Progenitor cell of endocrine pancreas (in vitro differentiated cells): Measurements from ENCODE around the gene FOXP1. TPM values are rescaled to one million over a fixed set of nuclear protein-coding genes. Genes with fewer than 3 reads are reported as not detected.

Source experiments
- DNase-seq: peaks from one replicate; pipeline ENCODE4 v3.0.0; 2021; ENCODE audit warnings: low spot score; ENCODE audit not compliant: unreplicated experiment
- H3K27ac Mint-ChIP-seq: 2 replicates; pipeline ENCODE4 v1.8.0; 2021; ENCODE audit warnings: mild to moderate bottlenecking, moderate library complexity, mixed read lengths
- H3K27me3 Mint-ChIP-seq: 2 replicates; pipeline ENCODE4 v1.8.0; 2021; ENCODE audit warnings: mixed read lengths
- H3K36me3 Mint-ChIP-seq: 2 replicates; pipeline ENCODE4 v1.8.0; 2022; ENCODE audit warnings: mixed read lengths; ENCODE audit not compliant: insufficient read depth
- H3K4me1 Mint-ChIP-seq: 2 replicates; pipeline ENCODE4 v1.8.0; 2021; ENCODE audit warnings: low read depth, mixed read lengths
- H3K4me3 Mint-ChIP-seq: 2 replicates; pipeline ENCODE4 v1.8.0; 2021; ENCODE audit warnings: low read depth, mild to moderate bottlenecking, moderate library complexity, mixed read lengths
- H3K9me3 Mint-ChIP-seq: 2 replicates; pipeline ENCODE4 v1.8.0; 2021; ENCODE audit warnings: low read depth, mixed read lengths
- CTCF ChIP-seq: fragments of 200-600 bp; sonication (generic); IDR thresholded peaks from one replicate; pipeline ENCODE4 v1.5.0; 2021; ENCODE audit warnings: antibody characterized with exemption, mild to moderate bottlenecking; ENCODE audit not compliant: unreplicated experiment
- total RNA-seq: library from RNA; stranded (reverse); gene quantifications from 2 replicates; pipeline ENCODE4 v1.2.1, GENCODE V29; 2021

FOXP1 gene
- total RNA-seq, 1 donor from 2014 or later, result 242 TPM

DNA sequence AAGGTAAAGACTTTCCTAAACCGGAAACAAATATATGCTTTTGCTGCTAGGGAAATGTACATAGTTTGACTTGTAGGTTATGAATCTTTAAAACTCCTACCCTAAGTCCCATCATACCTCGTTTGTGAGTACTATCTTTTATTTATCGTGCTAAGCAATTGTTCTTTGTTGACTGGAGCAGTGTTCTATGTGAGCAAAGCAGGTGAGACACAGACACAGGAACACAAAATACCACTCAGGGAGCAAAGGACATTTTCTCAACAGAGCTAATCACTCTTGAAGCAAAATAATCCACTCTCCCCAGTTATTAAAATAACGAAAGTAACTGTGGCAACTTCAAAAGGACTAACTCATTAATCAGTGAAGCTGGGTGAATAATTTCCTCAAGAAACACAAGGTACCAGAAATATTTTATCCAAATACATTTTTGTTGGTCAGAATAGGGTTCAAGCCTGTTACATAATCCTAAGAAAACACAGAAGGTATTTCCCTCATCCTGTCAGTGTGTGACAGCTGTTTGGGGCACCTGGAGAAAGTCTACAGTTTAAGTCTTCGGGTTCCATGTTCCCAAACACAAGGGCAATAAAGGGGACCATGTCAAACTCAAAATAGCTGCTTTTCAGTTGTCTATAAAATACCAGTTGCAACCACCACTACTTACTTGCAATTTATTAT lies 407.7 kb downstream of the FOXP1 start:
- peaks cover 58% of the 10 kb centered on the region for H3K4me1 Mint-ChIP-seq
- no peak for TF ChIP-seq CTCF
- H3K27ac Mint-ChIP-seq, result peak overlapping the region; percentile 63
- no peak overlapping the region for H3K4me3 Mint-ChIP-seq
- peaks cover 26% of the 10 kb centered on the region for H3K36me3 Mint-ChIP-seq
- no peaks in the 10 kb centered on the region for H3K27me3 Mint-ChIP-seq
- H3K9me3 Mint-ChIP-seq, result no peaks in the 10 kb centered on the region
- no peak for DNase-seq

DNA sequence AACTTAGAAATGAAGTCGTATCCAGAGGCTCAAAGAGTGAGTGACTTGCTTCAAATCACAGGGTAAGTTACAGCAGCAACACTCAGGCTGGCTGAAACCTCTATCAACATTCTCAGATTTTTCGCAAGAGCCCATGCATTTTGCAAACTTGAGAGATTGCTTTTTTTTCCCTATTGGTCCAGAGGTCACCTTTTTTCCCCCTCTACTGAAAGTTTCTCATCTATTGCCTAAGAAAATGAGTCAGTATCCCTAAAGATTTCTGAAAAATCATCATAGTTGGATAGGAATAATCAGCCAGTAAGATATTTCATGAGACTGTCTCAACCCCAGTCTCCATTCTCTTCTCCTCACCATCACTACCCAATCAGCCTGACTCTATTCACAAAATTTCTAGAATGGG lies 410.6 kb downstream of the FOXP1 start:
- Mint-ChIP-seq H3K4me1 (peaks cover 81% of the 10 kb centered on the region), H3K4me3 (no peak overlapping the region)

GRCh38 chr3:71172189-71172588 lies 411.3 kb downstream of the FOXP1 start:
- peaks cover 85% of the 10 kb centered on the region for H3K4me1 Mint-ChIP-seq
- no peak for DNase-seq
- H3K9me3 Mint-ChIP-seq, result no peaks in the 10 kb centered on the region
- peak overlapping the region; percentile 90 for H3K27ac Mint-ChIP-seq
- no peaks in the 10 kb centered on the region for H3K27me3 Mint-ChIP-seq
- no peak for TF ChIP-seq CTCF
- peaks cover 16% of the 10 kb centered on the region for H3K36me3 Mint-ChIP-seq
- no peak overlapping the region for H3K4me3 Mint-ChIP-seq

More for the DNA sequence above, 410.6 kb downstream of the FOXP1 start:
- Mint-ChIP-seq H3K9me3 (no peaks in the 10 kb centered on the region), H3K27ac (peak overlapping the region; percentile 90), H3K36me3 (peaks cover 18% of the 10 kb centered on the region), H3K27me3 (no peaks in the 10 kb centered on the region)
- no peak for DNase-seq
- no peak for TF ChIP-seq CTCF

- no peak for TF ChIP-seq CTCF
- peaks cover 89% of the 10 kb centered on the region for H3K4me1 Mint-ChIP-seq
- no peak overlapping the region for H3K4me3 Mint-ChIP-seq
- DNase-seq, result no peak
- H3K9me3 Mint-ChIP-seq, result no peaks in the 10 kb centered on the region
- no peaks in the 10 kb centered on the region for H3K27me3 Mint-ChIP-seq
- H3K36me3 Mint-ChIP-seq, result peaks cover 16% of the 10 kb centered on the region
- H3K27ac Mint-ChIP-seq, result no peak overlapping the region
These were observed 412.3 kb downstream of the FOXP1 start for GRCh38 chr3:71171247-71171646.

DNA sequence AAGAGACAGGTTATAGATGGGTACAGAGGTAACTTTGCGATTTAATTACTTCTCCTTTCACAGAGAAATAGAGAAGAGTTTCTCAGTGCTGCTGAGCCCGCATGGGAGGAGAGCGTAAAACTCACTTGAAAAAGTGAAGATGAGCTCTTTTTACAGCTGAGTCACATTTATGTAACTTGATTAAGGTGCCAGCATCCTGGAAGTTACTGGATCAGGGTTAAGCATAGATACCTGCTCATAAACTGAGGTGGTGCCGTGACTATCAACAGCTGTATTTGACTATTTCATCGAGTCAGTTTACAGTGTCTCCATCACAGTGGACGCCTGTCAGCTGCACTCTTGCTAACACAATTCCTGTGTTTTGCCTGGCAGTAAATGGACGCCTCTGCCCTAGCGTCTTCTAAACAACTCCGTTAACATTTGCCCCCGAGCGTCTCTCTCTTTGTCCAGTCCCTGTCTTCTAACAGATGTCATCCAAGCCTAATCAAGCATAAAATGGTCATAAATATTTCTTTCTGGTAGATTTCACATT lies 414.6 kb downstream of the FOXP1 start:
- Mint-ChIP-seq H3K27me3 (no peaks in the 10 kb centered on the region), H3K4me1 (peaks cover 82% of the 10 kb centered on the region), H3K4me3 (peak overlapping the region; percentile 53), H3K27ac (peak overlapping the region; percentile 91), H3K9me3 (no peaks in the 10 kb centered on the region), H3K36me3 (peaks cover 17% of the 10 kb centered on the region)
- no peak for TF ChIP-seq CTCF
- no peak for DNase-seq
